HepG2 (cell line): ENCODE measurements around the gene APOM. TPM values are rescaled to one million over a fixed set of nuclear protein-coding genes. Genes with fewer than 3 reads are reported as not detected.

Experiments
- ATAC-seq: fragments of 200-7000 bp; cut with Tn5 transposase; 3 replicates; pipeline ENCODE4 v1.9.1; 2020; ENCODE audit warnings: mild to moderate bottlenecking, moderate library complexity
- BruUV-seq: library from RNA; stranded (reverse); fragments of 400-500 nt; replicated peaks from 2 replicates; lab custom pipeline; 2021; lab: Mats Ljungman, UMichigan
- CTCF ChIA-PET: fragments of 300-600 bp; formaldehyde crosslinking; extraction: SDS; loops from one replicate; lab custom pipeline; 2021; ENCODE audit warnings: low total read pairs, inconsistent platforms, low intra/inter-chr PET ratio; lab: Yijun Ruan, JAX
- POLR2A ChIA-PET: fragments of 350-600 bp; sonication (Branson Sonifier 250); formaldehyde crosslinking; loops from one replicate; lab custom pipeline; 2020; ENCODE audit warnings: antibody characterized with exemption, inconsistent platforms; lab: Yijun Ruan, JAX
- DNase-seq: peaks from one replicate; pipeline ENCODE4 v3.0.0-alpha.2; 2015; ENCODE audit warnings: low spot score
- FAIRE-seq: peaks from 3 replicates; lab custom pipeline; 2011; peaks lifted over from hg19 to GRCh38; lab: Jason Lieb, UNC
- H2AFZ ChIP-seq: one replicate; pipeline ENCODE4 v1.6.1; 2011; ENCODE audit warnings: low read length, inconsistent platforms
- H3K27ac ChIP-seq: fragments of 300-600 bp; 3 replicates; pipeline ENCODE4 v1.8.0; 2011; ENCODE audit warnings: mixed run types, mild to moderate bottlenecking, mixed read lengths, low read length, inconsistent platforms; ENCODE audit not compliant: insufficient read depth; ENCODE audit errors: extremely low read length
- H3K27me3 ChIP-seq, 2 experiments: fragments of 200-600 bp in 1 of 2; 2 replicates in 1 of 2; 3 replicates in 1 of 2; pipeline versions ENCODE4 v1.6.0 to v1.8.0; 2011; ENCODE audit warnings: low read length in 2 of 2, mild to moderate bottlenecking in 2 of 2, moderate library complexity in 2 of 2, inconsistent platforms in 1 of 2; ENCODE audit not compliant: insufficient read depth in 2 of 2, control insufficient read depth in 1 of 2
- H3K36me3 ChIP-seq, 2 experiments: fragments of 200-600 bp in 1 of 2; replicated peaks in 1 of 2; 2 replicates in 1 of 2; 3 replicates in 1 of 2; pipeline versions ENCODE4 v1.5.1 to v1.8.0; 2011; ENCODE audit warnings: low read length in 2 of 2, inconsistent platforms in 1 of 2; ENCODE audit not compliant: insufficient read depth in 2 of 2, control insufficient read depth in 1 of 2
- H3K4me1 ChIP-seq: 2 replicates; pipeline ENCODE4 v1.5.1; 2012; ENCODE audit warnings: low read length, inconsistent platforms; ENCODE audit not compliant: insufficient read depth
- H3K4me2 ChIP-seq: 2 replicates; pipeline ENCODE4 v1.6.0; 2011; ENCODE audit warnings: low read depth, low read length, inconsistent platforms
- H3K4me3 ChIP-seq, 3 experiments: fragments of 200-600 bp in 1 of 3; sonication (generic), shearing (Covaris generic) in 1 of 3; replicated peaks in 1 of 3; 2 replicates each; pipeline ENCODE4 v1.5.1; 2011 to 2016; ENCODE audit warnings: low read length in 3 of 3, inconsistent platforms in 2 of 3, low read depth in 2 of 3, mild to moderate bottlenecking in 2 of 3, control low read depth in 1 of 3, mixed read lengths in 1 of 3; ENCODE audit not compliant: insufficient read depth in 1 of 3
- H3K79me2 ChIP-seq: one replicate; pipeline ENCODE4 v1.6.1; 2011; ENCODE audit warnings: low read length, inconsistent platforms; ENCODE audit not compliant: insufficient read depth
- H3K9ac ChIP-seq: 2 replicates; pipeline ENCODE4 v1.6.0; 2011; ENCODE audit warnings: mild to moderate bottlenecking, low read depth, low read length, inconsistent platforms; ENCODE audit not compliant: insufficient read depth
- H3K9me3 ChIP-seq: 2 replicates; pipeline ENCODE4 v1.5.1; 2012; ENCODE audit warnings: mild to moderate bottlenecking, low read length
- H4K20me1 ChIP-seq: 2 replicates; pipeline ENCODE4 v1.6.0; 2011; ENCODE audit warnings: inconsistent platforms, mild to moderate bottlenecking, low read length, moderate library complexity; ENCODE audit not compliant: insufficient read depth
- AGO1 ChIP-seq: fragments of 200-400 bp; formaldehyde crosslinking; IDR thresholded peaks from 2 replicates; pipeline ENCODE4 v1.6.1; 2017; ENCODE audit warnings: mild to moderate bottlenecking, low read depth, low read length, moderate library complexity; ENCODE audit not compliant: poor library complexity, severe bottlenecking
- ARID4A ChIP-seq: sonication (generic); formaldehyde crosslinking; IDR thresholded peaks from 2 replicates; pipeline ENCODE4 v1.5.0; 2020; ENCODE audit warnings: mild to moderate bottlenecking, missing genetic modification reagents, borderline replicate concordance
- HOXA9 ChIP-seq: sonication (generic); formaldehyde crosslinking; IDR thresholded peaks from 2 replicates; pipeline ENCODE4 v1.8.1; 2022; ENCODE audit warnings: missing genetic modification reagents, mild to moderate bottlenecking, moderate library complexity, borderline replicate concordance
- IKZF4 ChIP-seq: sonication (generic); formaldehyde crosslinking; IDR thresholded peaks from 2 replicates; pipeline ENCODE4 v1.5.1; 2020; ENCODE audit warnings: borderline replicate concordance, mild to moderate bottlenecking, low read depth, missing genetic modification reagents; ENCODE audit errors: not compliant biosample characterization
- KDM5B ChIP-seq: sonication (generic); formaldehyde crosslinking; IDR thresholded peaks from 2 replicates; pipeline ENCODE4 v1.4.0; 2020; ENCODE audit warnings: missing genetic modification reagents, mild to moderate bottlenecking, borderline replicate concordance
- PCBP1 ChIP-seq: fragments of 200-400 bp; formaldehyde crosslinking; IDR thresholded peaks from 2 replicates; pipeline ENCODE4 v1.6.1; 2017; ENCODE audit warnings: mild to moderate bottlenecking, low read depth, low read length, borderline replicate concordance
- RBFOX2 ChIP-seq: fragments of 200-400 bp; formaldehyde crosslinking; IDR thresholded peaks from 2 replicates; pipeline ENCODE4 v1.6.1; 2017; ENCODE audit warnings: low read depth, mild to moderate bottlenecking, low read length
- SMARCE1 ChIP-seq: fragments of 450-650 bp; IDR thresholded peaks from 2 replicates; pipeline ENCODE4 v1.6.1; 2017; ENCODE audit warnings: borderline replicate concordance
- SNAI1 ChIP-seq: sonication (generic); formaldehyde crosslinking; IDR thresholded peaks from 2 replicates; pipeline ENCODE4 v1.5.0; 2020; ENCODE audit warnings: mild to moderate bottlenecking, missing genetic modification reagents, borderline replicate concordance
- ZBTB38 ChIP-seq: sonication (generic); formaldehyde crosslinking; IDR thresholded peaks from 2 replicates; pipeline ENCODE4 v1.5.1; 2020; ENCODE audit warnings: mild to moderate bottlenecking, missing genetic modification reagents
- ZNF512B ChIP-seq: sonication (generic); formaldehyde crosslinking; IDR thresholded peaks from 2 replicates; pipeline ENCODE4 v1.5.1; 2020; ENCODE audit warnings: missing genetic modification reagents, mild to moderate bottlenecking, borderline replicate concordance
- ZNF550 ChIP-seq: sonication (generic); formaldehyde crosslinking; IDR thresholded peaks from 2 replicates; pipeline ENCODE4 v1.4.0; 2020; ENCODE audit warnings: mild to moderate bottlenecking, missing genetic modification reagents, borderline replicate concordance
- ZNF83 ChIP-seq: sonication (generic); formaldehyde crosslinking; IDR thresholded peaks from 2 replicates; pipeline ENCODE4 v1.4.0; 2020; ENCODE audit warnings: missing genetic modification reagents, mild to moderate bottlenecking, borderline replicate concordance
- ZSCAN21 ChIP-seq: sonication (generic); formaldehyde crosslinking; IDR thresholded peaks from 2 replicates; pipeline ENCODE4 v1.8.0; 2022; ENCODE audit warnings: mild to moderate bottlenecking, missing genetic modification reagents, moderate library complexity, borderline replicate concordance
- ZSCAN29 ChIP-seq: sonication (generic); formaldehyde crosslinking; conservative IDR thresholded peaks from 2 replicates; pipeline ENCODE4 v1.4.0; 2020; ENCODE audit warnings: mild to moderate bottlenecking, missing genetic modification reagents
- WGBS: methylation state at CpG from one replicate; pipeline ENCODE4 v1.1.6; 2017; ENCODE audit warnings: low lambda C conversion rate; 5-methylcytosine and 5-hydroxymethylcytosine counted together
- in situ Hi-C: cut with HindIII; loops from 2 replicates; pipeline ENCODE4 v1.10.0; 2017; ENCODE audit warnings: low pct_unique_long_range_greater_than_20kb; ENCODE audit not compliant: extremely low pct_ligation_motif_present
- intact Hi-C: fragments of 100-400 bp; cut with micrococcal nuclease; formaldehyde crosslinking; loops from one replicate; pipeline ENCODE4 v1.10.0; 2022; ENCODE audit not compliant: unreplicated experiment
- polyA plus RNA-seq, 8 experiments: library from polyadenylated mRNA; depleted of rRNA in 3 of 8; stranded (reverse) in 7 of 8; unstranded in 1 of 8; fragments of >200 nt; fragmentation: Illumina TruSeq in 4 of 8; extraction: Trizol in 4 of 8; gene quantifications; 2 replicates each; pipeline versions ENCODE4 v1.2.1 to v1.2.3, GENCODE V29; 2011 to 2016; ENCODE audit warnings: low read depth in 4 of 8, missing spikeins in 1 of 8, mixed read lengths in 1 of 8; ENCODE audit not compliant: insufficient read depth in 1 of 8
- total RNA-seq, 5 experiments: library from RNA; depleted of rRNA; stranded (reverse); fragments of >200 nt; fragmentation: Illumina TruSeq; extraction: Trizol; gene quantifications; 2 replicates each; pipeline ENCODE4 v1.2.3, GENCODE V29; 2016; ENCODE audit warnings: low read depth in 1 of 5

APOM gene
- total and polyA plus RNA-seq, 2 of the 13 experiments (the other 11 are each of a cell fraction or from before 2014, with no cell fraction given) = 98.2 to 1,140 TPM

- in situ Hi-C loops = no loop called here
- DNase-seq = no peak
- H3K9ac ChIP-seq = peak overlapping the region; percentile 72
- peak overlapping the region; percentile 73 for H3K27ac ChIP-seq
- no peaks in the 10 kb centered on the region; a peak in 2 of 5 replicates for H3K27me3 ChIP-seq
- no peaks in the 10 kb centered on the region for H3K9me3 ChIP-seq
- BruUV-seq = no TSS peak
- peaks cover 19% of the 10 kb centered on the region; the same call in 1 of the 2 replicates for H4K20me1 ChIP-seq
- intact Hi-C loops = loop anchor here (10.0 kb wide), 1 partner anchor 114 kb away; the partner anchor contains the start of genes ATP6V1G2, DDX39B and NFKBIL1
- no peak for FAIRE-seq
- peak; percentile 3 for ATAC-seq
- peak overlapping the region; percentile 100 for H3K4me2 ChIP-seq
- 56% methylated on average over 9 of the region's 13 CpGs for WGBS
- peak overlapping the region; percentile 56 to 78 (median 68) for H3K4me3 ChIP-seq
- H2AFZ ChIP-seq = no peak overlapping the region
- ChIA-PET POLR2A (interaction anchor here (0.9 to 7.4 kb wide), 8 partner anchors 11 to 176 kb away, joined by 3 to 57 read pairs (median 8); partner anchors contain the start of genes CLIC1, LSM2, LY6G5B and MSH5), CTCF (no interaction called here)
- H3K4me1 ChIP-seq = peaks cover 96% of the 10 kb centered on the region
- peaks cover 70% of the 10 kb centered on the region for H3K79me2 ChIP-seq
- H3K36me3 ChIP-seq = peaks cover 10 to 20% of the 10 kb centered on the region in 2 experiments
- TF ChIP-seq ZNF512B (peak; percentile 31; the same call in 1 of the 2 replicates), ZNF83 (CRISPR knock-in tag) (peak; percentile 2; the same call in 1 of the 2 replicates), KDM5B (CRISPR knock-in tag) (peak; percentile 67), RBFOX2 (peak; percentile 84), ARID4A (CRISPR knock-in tag) (peak; percentile 21; the same call in 1 of the 2 replicates), PCBP1 (0 out of 2 replicates have a peak, but pooled peaks have one; percentile 21), HOXA9 (CRISPR knock-in tag) (0 out of 2 replicates have a peak, but pooled peaks have one; percentile 11), AGO1 (peak; percentile 92), ZSCAN21 (CRISPR knock-in tag) (peak; percentile 75; the same call in 1 of the 2 replicates), ZNF550 (CRISPR knock-in tag) (0 out of 2 replicates have a peak, but pooled peaks have one; percentile 9), ZSCAN29 (CRISPR knock-in tag) (peak; percentile 5; the same call in 1 of the 2 replicates), SNAI1 (CRISPR knock-in tag) (no peak), SMARCE1 (no peak), ZBTB38 (peak; percentile 98), IKZF4 (CRISPR knock-in tag) (no peak)
Observed at GRCh38 chr6:31658983-31659648, 3.4 kb downstream of the APOM start.
